WTC11 (cell line): ENCODE measurements around the gene BLCAP.

Experiments
- ELF4 ChIP-seq: sonication (generic); formaldehyde crosslinking; IDR thresholded peaks from 2 replicates; pipeline ENCODE4 v1.8.1; 2022; ENCODE audit warnings: low read depth, mild to moderate bottlenecking, moderate library complexity, missing genetic modification reagents
- ETV6 ChIP-seq: sonication (generic); formaldehyde crosslinking; IDR thresholded peaks from 2 replicates; pipeline ENCODE4 v1.8.1; 2022; ENCODE audit warnings: mild to moderate bottlenecking, missing genetic modification reagents
- GABPB1 ChIP-seq: sonication (generic); formaldehyde crosslinking; IDR thresholded peaks from 2 replicates; pipeline ENCODE4 v1.8.1; 2023; ENCODE audit warnings: mild to moderate bottlenecking, missing genetic modification reagents
- JUN ChIP-seq: sonication (generic); formaldehyde crosslinking; IDR thresholded peaks from 2 replicates; pipeline ENCODE4 v1.8.0; 2023; ENCODE audit warnings: mild to moderate bottlenecking, missing genetic modification reagents
- NFATC4 ChIP-seq: fragments of 250-450 bp; sonication (Bioruptor Pico); IDR thresholded peaks from 2 replicates; pipeline ENCODE4 v1.9.0; 2021; ENCODE audit warnings: mild to moderate bottlenecking
- TCF7 ChIP-seq: sonication (generic); formaldehyde crosslinking; IDR thresholded peaks from 2 replicates; pipeline ENCODE4 v1.8.0; 2022; ENCODE audit warnings: mild to moderate bottlenecking, low read depth, missing genetic modification reagents, moderate library complexity
- TEAD1 ChIP-seq: sonication (generic); formaldehyde crosslinking; IDR thresholded peaks from 2 replicates; pipeline ENCODE4 v1.8.0; 2022; ENCODE audit warnings: mild to moderate bottlenecking, missing genetic modification reagents
- TEAD4 ChIP-seq: sonication (generic); formaldehyde crosslinking; IDR thresholded peaks from 2 replicates; pipeline ENCODE4 v1.8.0; 2022; ENCODE audit warnings: mild to moderate bottlenecking, missing genetic modification reagents
- ZNF138 ChIP-seq: sonication (generic); formaldehyde crosslinking; conservative IDR thresholded peaks from 2 replicates; pipeline ENCODE4 v1.8.1; 2022; ENCODE audit warnings: mild to moderate bottlenecking, moderate library complexity, missing genetic modification reagents
- ZNF396 ChIP-seq: fragments of 250-450 bp; sonication (Bioruptor Pico); IDR thresholded peaks from 2 replicates; pipeline ENCODE4 v1.8.0; 2021; ENCODE audit warnings: mild to moderate bottlenecking, moderate library complexity, borderline replicate concordance
- ZNF416 ChIP-seq: fragments of 250-450 bp; sonication (Bioruptor Pico); IDR thresholded peaks from 2 replicates; pipeline ENCODE4 v1.9.0; 2021; ENCODE audit warnings: mild to moderate bottlenecking, inconsistent platforms
- TF ChIP-seq, protein P1 (sequence below): fragments of 200-600 bp; IDR thresholded peaks from 2 replicates; pipeline ENCODE4 v1.8.0; 2022; ENCODE audit warnings: antibody characterized with exemption
- TF ChIP-seq, protein P2 (sequence below): fragments of 250-450 bp; sonication (Bioruptor Pico); IDR thresholded peaks from 2 replicates; pipeline ENCODE4 v1.8.0; 2021; ENCODE audit warnings: mild to moderate bottlenecking

DNA sequence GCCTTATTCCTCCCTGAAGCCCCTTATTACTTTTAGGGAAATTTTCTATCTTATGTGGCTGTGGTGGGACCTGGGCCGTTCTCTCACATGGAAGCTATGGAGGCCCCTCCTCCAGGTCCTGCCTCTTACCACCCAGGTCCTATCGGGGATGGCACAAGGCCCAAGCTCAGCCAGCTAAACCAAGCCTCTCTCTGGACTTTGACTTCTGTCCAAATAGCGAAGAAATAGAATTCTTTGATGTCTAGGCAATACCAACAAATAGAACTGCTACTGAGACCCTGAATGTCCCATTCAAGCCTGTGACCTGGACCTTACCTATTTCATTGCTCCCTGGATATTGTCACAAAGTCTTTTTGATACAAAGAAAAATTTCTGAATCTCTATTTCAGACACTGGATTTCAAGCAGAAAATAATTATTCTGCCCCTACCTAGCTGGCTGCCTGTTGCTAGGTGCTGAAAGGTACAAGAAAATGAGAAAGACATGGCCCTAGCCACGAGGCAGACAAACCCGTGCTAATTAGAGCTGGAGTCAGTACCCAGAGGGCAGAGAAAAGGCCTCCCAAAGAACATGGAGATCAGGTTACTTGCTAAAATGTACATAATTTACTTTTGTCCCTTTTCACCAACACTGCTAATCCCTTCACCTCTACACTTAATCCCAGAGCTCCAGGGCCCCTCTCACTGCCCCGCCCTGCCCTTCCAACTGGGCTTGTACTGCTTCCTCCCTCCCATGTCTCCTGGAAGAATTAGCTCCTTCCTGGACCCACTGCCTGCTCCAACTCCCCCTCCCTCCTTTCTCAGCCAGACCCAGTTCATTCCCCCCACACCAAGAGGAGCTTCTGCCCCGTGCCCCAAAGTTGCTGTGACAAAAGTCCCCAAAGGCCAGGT lies 22.2 kb downstream of the BLCAP start:
- TF ChIP-seq, protein P1, sequence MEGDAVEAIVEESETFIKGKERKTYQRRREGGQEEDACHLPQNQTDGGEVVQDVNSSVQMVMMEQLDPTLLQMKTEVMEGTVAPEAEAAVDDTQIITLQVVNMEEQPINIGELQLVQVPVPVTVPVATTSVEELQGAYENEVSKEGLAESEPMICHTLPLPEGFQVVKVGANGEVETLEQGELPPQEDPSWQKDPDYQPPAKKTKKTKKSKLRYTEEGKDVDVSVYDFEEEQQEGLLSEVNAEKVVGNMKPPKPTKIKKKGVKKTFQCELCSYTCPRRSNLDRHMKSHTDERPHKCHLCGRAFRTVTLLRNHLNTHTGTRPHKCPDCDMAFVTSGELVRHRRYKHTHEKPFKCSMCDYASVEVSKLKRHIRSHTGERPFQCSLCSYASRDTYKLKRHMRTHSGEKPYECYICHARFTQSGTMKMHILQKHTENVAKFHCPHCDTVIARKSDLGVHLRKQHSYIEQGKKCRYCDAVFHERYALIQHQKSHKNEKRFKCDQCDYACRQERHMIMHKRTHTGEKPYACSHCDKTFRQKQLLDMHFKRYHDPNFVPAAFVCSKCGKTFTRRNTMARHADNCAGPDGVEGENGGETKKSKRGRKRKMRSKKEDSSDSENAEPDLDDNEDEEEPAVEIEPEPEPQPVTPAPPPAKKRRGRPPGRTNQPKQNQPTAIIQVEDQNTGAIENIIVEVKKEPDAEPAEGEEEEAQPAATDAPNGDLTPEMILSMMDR = no peak
- no peak for TF ChIP-seq TEAD4 (CRISPR knock-in tag)
- no peak for TF ChIP-seq TCF7 (CRISPR knock-in tag)
- TF ChIP-seq TEAD1 (CRISPR knock-in tag) = no peak
- no peak for TF ChIP-seq NFATC4 (CRISPR knock-in tag)
- no peak for TF ChIP-seq ETV6 (CRISPR knock-in tag)
- TF ChIP-seq ZNF396 (CRISPR knock-in tag) = no peak
- no peak for TF ChIP-seq GABPB1
- no peak for TF ChIP-seq ELF4 (CRISPR knock-in tag)
- TF ChIP-seq ZNF138 = no peak
- no peak for TF ChIP-seq JUN (CRISPR knock-in tag)
- no peak for TF ChIP-seq ZNF416 (CRISPR knock-in tag)
- TF ChIP-seq, protein P2, sequence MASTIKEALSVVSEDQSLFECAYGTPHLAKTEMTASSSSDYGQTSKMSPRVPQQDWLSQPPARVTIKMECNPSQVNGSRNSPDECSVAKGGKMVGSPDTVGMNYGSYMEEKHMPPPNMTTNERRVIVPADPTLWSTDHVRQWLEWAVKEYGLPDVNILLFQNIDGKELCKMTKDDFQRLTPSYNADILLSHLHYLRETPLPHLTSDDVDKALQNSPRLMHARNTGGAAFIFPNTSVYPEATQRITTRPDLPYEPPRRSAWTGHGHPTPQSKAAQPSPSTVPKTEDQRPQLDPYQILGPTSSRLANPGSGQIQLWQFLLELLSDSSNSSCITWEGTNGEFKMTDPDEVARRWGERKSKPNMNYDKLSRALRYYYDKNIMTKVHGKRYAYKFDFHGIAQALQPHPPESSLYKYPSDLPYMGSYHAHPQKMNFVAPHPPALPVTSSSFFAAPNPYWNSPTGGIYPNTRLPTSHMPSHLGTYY (CRISPR knock-in tag) = no peak
